HG02588 (cell line): ENCODE measurements around the gene PLA2G15.

ENCODE experiments used
- ATAC-seq: cut with Tn5 transposase; IDR thresholded peaks from one replicate; pipeline ENCODE4 v1.9.1; 2021; ENCODE audit warnings: mild to moderate bottlenecking, moderate library complexity; ENCODE audit not compliant: unreplicated experiment

The PLA2G15 gene

GRCh38 chr16:68251832-68252231 is 6.7 kb downstream of the PLA2G15 start:
- ATAC-seq, result no peak

DNA sequence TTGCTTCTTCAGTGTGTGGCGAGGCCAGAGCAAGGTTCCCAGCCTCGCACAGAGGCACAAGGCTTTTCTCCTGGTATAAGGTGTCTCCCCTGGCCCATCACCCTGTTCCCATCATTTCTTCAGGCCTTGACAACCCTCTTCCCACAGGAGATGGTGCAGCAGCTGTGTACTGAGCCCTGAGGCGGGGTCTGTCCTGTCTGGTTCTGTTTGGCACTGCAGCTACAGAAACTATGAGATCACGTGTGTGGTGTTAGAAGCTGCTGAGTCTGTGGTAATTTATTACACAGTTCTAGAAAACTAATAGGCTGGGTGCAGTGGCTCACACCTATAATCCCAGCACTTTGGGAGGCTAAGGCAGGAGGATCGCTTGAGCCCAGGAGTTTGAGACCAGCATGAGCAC is 7.2 kb downstream of the PLA2G15 start:
- ATAC-seq, result no peak

DNA sequence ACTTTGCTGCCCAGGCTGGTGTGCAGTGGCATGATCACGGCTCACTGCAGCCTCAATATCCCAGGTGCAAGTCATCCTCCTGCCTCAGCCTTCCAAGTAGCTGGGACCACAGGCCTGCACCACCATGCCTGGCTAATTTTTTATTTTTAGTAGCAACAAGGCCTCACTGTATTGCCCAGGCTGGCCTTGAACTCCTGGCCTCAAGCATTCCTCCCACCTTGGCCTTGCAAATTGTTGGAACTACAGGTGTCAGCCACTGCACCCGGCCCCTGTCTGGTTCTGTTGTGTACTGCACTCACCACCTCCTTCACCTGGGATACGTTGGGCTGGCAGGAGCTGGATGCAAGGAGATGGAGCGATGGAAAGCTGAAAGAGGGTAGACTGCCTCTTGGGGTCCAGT is 8.5 kb downstream of the PLA2G15 start:
- no peak for ATAC-seq

GRCh38 chr16:68255712-68256111 is 10.5 kb downstream of the PLA2G15 start:
- ATAC-seq, result no peak

- no peak for ATAC-seq
These were observed 12.2 kb downstream of the PLA2G15 start for GRCh38 chr16:68257251-68257905.

DNA sequence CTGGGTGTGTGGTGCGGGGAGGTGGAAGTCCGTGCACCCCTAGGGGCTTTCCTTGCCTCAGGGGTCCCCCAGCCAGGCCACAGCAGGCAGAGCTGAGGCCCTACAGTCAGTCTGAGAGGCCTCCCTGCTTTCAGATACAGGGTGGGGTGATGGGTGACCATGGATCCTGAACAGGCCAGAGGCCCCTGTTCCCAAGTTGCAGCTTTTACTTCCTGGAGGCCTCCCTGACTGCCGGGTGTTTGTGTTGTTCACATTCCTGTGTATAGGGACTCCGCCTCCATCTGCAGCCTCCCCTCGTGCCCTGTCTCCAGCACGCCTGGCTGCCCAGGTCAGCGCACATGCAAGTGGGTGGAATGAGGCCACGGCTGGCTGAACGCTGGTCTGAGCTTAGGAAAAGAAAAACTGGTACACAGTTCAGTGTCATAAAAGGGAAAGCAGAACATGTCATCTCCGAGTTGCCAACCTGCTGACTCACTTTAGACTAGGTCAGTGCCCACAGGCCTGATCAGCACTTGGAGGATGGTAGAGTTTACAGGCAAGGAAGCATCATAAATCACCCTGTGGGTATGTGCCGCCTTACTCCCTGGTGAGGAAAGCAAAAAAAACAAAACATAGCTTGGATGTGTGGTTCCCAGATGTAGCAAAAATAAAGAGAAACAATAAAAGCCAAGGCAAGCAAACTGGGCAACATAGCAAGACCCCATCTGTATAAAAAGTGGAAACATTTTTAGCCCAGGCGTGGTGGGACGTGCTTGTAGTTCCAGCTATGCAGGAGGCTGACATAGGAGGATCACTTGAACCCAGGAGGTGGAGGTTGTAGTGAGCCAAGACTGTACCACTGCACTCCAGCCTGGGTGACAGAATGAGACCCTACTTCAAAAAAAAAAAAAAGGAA is 13.0 kb downstream of the PLA2G15 start:
- no peak for ATAC-seq

GRCh38 chr16:68259007-68259825 is 14.0 kb downstream of the PLA2G15 start:
- no peak for ATAC-seq

DNA sequence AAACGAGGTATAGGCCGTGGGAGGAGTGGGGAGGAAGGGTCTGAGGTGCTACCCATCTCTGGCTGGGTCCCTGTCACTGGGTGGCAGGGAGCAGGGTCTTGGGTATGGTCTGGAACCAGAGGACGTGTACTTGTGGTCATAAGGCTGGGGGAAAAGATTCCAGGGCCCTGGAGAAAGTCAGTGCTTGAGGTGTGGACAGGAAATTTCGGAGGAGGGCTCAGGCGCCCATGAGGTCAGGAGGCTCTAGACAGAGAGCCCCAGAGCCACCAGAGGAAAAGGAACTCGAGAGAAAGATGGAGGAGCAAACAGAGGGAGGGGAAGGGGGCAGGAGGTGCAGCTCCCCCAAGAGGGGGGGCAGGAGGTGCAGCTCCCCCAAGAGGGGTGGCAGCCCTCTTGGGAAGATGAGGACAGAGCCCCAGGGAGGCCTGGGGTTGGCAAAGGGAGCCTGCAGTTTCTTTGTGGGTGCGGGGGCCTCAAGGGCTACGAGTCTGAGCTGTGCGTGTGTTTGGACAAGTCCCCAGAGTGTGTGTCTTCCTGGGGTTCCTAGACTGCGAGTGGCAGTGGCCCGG is 18.5 kb downstream of the PLA2G15 start:
- peak; percentile 1 for ATAC-seq

DNA sequence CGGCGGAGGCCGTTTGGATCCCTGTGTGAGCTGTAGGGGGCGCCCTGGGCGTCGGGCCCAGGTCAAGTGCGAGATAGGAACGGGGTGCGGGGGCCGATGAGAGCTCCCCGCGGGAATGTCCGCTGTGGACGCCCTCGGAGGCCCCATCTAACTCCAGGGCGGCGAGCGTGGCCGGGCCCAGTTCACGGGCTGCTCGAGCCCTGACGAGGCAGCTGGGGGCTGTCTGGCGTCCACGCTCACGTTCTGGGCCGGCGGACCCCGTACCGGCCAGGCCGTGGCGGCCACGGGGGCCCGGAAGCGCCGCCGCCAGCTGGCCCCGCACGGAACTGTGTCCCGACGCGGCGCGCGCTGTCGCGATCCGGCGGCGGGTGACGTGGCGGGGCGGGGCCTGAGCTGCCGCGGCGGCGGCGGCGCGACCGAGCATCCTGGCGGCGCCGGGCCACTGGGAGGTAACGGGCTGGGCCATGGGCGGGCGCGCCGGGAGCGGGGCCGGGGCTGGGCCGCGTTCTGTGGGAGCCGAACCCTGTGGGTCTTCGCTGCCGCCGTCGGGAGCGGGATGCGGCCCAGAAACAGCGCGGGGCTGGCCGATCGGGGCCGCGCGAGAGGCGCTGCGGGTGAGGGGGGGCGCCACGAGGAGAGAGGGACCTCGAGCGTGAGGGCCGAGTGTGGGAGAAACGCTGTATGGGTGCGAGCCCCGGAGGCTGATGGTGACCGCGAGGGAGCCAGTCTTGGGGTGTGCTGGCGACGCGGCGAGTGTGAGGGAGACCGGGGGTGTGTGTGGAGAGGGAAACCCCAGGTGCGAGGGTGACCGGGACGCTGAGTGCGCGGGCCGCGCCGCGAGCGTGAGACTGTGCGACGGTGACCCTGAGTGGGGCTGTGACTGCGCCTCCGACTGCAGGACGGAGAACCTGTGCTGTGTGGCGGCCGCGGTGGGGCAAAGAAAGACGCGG is 19.2 kb downstream of the PLA2G15 start, which contains the start of gene SLC7A6:
TSS of gene SLC7A6 (plus strand) at position 399 of the 950 bp plus-strand sequence. CDS start 10,201 bp downstream, outside the sequence.
- peak; percentile 64 for ATAC-seq

DNA sequence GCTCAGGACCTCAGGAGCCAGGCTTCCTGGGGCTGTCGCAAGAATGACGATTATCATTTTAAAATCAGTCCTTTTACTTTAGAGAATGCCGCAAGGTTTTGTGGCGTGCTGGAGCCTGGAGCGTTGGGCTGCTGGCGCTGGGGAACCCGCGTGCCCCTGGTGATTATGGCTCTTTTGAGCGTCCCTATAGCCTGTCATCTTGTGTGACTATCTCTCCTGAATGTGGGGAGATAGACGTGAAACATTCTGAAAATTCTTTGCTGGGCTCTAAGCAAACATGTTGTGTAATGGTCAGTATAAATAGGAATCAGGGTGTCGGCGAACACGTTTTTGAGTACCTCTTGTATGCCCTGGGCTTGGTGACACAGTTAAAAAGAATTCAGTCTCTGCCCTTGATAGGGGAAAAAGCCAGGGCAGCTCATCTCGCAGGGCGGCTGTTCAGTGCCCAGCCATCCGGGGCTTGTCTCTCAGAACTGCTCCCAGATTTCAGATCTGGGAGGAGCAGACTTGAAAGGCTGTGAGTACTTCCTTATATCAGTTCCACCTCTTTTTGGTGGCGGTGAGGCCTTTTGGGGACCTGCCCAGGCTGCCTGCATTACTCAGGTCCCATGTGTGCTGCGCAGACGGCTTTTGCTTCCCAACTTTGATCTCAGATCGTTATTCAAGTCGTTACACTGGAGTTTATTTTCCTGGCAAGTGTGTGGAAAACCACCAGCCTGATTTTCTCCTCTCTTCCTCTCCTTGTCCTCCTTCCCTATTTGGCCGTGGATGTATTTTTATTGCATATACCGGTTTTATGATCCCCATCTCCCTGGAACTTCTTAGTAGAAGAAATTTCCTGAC is 20.1 kb downstream of the PLA2G15 start:
- ATAC-seq, result peak; percentile 7

DNA sequence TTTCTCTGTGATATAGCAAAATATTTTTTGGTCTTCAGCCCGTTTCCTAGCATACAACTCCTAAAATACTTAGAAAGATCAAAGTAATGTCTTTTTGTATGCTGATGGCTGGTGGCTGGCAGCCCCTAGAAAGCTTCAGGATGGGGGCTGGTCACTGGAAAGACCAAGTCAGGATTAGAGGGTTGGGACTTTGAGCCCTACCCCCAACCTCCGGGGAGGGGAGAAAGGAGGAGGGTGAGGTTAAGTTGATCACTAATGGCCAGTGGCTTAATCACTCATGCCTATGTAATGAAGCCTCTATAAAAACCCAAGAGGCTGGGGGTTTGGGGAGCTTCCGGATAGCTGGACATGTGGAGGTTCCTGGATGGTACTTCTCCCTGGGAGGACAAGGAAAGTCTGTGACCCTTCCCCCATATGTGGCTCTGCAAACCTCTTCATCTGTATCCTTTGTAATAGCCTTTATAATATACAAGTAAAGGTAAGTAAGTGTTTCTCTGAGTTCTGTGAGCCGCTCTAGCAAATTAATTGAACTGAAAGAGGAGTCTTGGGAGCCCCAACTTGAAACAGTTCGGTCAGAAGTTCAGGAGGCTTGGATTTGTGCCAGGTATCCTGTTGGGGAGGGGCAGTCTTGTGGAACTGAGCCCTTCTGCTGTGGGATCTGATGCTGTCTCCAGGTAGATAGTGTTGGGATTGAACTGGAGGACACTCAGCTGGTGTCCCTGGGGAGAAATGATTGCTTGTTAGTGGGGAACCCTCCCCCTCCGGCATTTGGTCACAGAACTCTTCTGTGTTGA is 22.6 kb downstream of the PLA2G15 start:
- ATAC-seq, result no peak

DNA sequence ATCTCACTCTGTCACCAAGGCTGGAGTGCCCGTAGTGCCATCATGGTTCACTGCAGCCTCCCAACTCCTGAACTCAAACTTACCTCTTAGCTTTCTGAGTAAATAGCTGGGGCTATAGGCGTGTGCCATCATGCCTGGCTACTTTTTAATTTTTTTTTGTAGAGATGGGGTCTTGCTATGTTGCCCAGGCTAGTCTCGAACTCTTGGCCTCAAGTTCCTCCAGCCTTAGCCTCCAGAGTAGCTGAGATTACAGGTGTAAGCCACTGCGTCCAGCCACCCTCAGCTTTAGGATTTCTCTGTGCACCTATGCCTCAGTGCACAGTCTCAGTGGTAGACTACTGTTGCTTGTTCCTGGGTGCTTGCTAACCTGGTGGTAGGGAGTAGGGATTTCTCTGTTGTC is 24.6 kb downstream of the PLA2G15 start:
- no peak for ATAC-seq

DNA sequence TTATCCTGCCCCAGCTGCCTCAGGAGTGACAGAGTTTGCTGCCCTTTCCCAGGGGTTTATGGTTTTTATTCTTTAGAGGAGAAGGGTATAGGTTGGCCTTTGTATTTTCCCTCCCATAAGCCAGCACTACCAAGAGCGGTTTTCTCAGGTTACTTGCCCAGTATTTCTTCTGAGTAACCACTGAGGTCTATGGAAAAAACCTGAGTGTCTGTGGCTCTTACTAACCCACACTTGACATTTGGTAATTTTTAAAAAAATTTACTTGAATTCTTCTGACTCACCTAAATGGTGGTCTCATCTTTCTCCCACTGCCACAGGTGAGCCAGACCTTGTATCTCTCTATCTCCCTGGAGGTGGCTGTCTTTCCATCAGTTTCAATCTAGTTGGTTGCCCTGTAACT is 25.2 kb downstream of the PLA2G15 start:
- ATAC-seq, result no peak

DNA sequence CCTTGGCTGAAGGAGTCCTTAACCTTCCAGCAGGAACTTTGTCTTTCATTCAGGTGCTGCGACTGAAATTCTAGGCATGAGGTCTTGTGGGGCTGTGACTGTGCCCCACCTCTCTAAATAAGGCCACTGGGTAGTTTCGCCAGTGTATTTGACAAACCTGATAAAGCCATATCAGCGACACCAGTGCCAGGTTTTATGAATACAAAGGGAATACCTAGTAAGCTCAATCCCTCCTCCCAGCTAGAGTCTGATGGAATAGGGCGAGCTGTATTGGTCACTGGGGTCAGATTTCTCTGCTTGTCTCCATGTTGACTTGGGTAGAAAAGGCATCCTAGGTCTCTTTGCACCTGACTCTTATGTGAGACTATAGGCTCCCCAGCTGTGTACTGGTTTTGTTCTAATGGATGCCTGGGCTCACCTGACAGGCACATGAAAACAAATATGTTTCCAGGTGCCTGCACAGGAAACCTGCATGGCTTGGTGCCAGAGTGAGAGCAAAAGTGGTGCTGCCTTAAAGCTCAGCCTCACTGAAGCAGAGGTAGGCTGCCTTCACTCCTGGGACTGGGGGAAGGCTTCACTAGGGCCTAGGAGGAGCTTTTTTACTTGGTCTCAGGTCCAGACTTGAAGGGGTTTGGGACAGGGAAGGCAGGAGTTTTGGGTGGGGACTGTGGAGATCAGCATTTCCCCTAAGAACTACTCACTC is 27.5 kb downstream of the PLA2G15 start:
- ATAC-seq, result no peak

DNA sequence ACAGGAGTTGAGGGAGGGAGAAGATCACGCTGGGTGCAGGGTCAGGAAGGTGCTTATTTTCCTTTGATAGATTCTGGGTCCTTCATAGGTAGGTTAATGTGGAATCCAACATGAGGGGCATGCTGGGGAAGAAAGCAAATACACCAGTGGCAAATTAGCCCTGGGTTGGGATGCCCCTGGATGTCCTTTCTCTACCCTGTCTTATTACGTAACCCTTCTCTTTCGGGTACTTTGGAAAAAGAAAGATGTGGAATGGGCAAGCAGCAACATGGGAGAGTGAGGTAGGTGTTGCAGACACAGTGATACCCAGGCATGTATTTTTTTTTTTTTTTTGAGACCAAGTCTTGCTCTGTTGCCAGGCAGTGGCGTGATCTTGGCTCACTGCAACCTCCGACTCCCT is 28.3 kb downstream of the PLA2G15 start:
- no peak for ATAC-seq

DNA sequence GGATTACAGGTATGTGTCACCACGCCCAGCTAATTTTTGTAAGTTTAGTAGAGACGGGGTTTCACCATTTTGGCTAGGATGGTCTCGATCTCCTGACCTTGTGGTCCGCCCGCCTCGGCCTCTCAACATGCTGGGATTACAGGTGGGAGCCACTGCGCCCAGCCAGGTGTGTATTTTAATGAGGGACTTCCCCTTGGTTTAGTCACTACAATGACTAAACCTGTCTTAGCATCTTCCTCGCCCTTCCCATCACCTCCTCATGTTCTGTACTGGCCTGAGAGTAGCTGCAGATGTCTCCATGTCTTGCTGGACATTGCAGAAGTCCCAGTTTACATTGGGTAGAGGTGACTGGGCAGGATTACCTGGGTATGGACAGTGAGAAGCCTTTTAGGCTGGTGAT is 28.7 kb downstream of the PLA2G15 start:
- ATAC-seq, result no peak

DNA sequence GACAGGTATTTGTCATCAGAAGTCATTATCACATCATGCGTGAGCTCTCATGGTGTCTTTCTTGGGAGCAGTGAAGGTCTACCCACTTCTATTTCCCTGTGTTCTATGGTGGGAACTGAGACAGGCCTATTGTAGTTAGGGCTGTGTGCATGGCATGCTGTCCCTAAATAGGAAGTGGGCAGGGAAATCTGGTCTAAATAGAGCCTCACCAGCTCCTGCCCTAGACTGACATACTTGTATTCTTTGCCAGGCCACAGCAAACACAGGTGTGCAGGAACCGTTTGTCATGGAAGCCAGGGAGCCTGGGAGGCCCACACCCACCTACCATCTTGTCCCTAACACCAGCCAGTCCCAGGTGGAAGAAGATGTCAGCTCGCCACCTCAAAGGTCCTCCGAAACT is 29.3 kb downstream of the PLA2G15 start:
- no peak for ATAC-seq
